HepG2 (cell line): Measurements from ENCODE around the gene ZKSCAN1. TPM values are rescaled to one million over a fixed set of nuclear protein-coding genes. Genes with fewer than 3 reads are reported as not detected.

Experiments
- ATF5 ChIP-seq: sonication (generic); formaldehyde crosslinking; IDR thresholded peaks from 2 replicates; pipeline ENCODE4 v1.4.0; 2020; ENCODE audit warnings: mild to moderate bottlenecking, low read depth, missing genetic modification reagents
- DMTF1 ChIP-seq: sonication (generic); formaldehyde crosslinking; IDR thresholded peaks from 2 replicates; pipeline ENCODE4 v1.4.0; 2020; ENCODE audit warnings: mild to moderate bottlenecking, missing genetic modification reagents
- FOXC1 ChIP-seq: sonication (generic); formaldehyde crosslinking; IDR thresholded peaks from 2 replicates; pipeline ENCODE4 v1.8.0; 2022; ENCODE audit warnings: mild to moderate bottlenecking, missing genetic modification reagents, borderline replicate concordance
- FOXO4 ChIP-seq: sonication (generic); formaldehyde crosslinking; conservative IDR thresholded peaks from 2 replicates; pipeline ENCODE4 v1.8.1; 2023; ENCODE audit warnings: missing genetic modification reagents
- HNRNPLL ChIP-seq: fragments of 200-400 bp; formaldehyde crosslinking; IDR thresholded peaks from 2 replicates; pipeline ENCODE4 v1.6.1; 2017; ENCODE audit warnings: mild to moderate bottlenecking, low read depth, low read length; ENCODE audit not compliant: poor library complexity, severe bottlenecking
- KMT2B ChIP-seq: IDR thresholded peaks from 2 replicates; pipeline ENCODE4 v1.6.1; 2016; ENCODE audit warnings: missing genetic modification reagents, missing compliant biosample characterization
- MAFF ChIP-seq: IDR thresholded peaks from 2 replicates; pipeline ENCODE4 v1.6.1; 2011; ENCODE audit warnings: low read depth, low read length, improper control_type of control experiment
- NFIB ChIP-seq: sonication (generic); formaldehyde crosslinking; IDR thresholded peaks from 2 replicates; pipeline ENCODE4 v1.9.0; 2021; ENCODE audit warnings: missing genetic modification reagents, mild to moderate bottlenecking, borderline replicate concordance
- PITX1 ChIP-seq: sonication (generic); formaldehyde crosslinking; IDR thresholded peaks from 2 replicates; pipeline ENCODE4 v1.5.1; 2020; ENCODE audit warnings: mild to moderate bottlenecking, missing genetic modification reagents
- SCMH1 ChIP-seq: sonication (generic); formaldehyde crosslinking; IDR thresholded peaks from 2 replicates; pipeline ENCODE4 v1.9.0; 2021; ENCODE audit warnings: missing genetic modification reagents, mild to moderate bottlenecking, borderline replicate concordance
- SMAD9 ChIP-seq: sonication (generic); formaldehyde crosslinking; IDR thresholded peaks from 2 replicates; pipeline ENCODE4 v1.5.1; 2020; ENCODE audit warnings: mild to moderate bottlenecking, missing genetic modification reagents
- ZBTB3 ChIP-seq: sonication (generic); formaldehyde crosslinking; IDR thresholded peaks from 2 replicates; pipeline ENCODE4 v1.4.0; 2020; ENCODE audit warnings: low read depth, mild to moderate bottlenecking, moderate library complexity, missing genetic modification reagents, borderline replicate concordance
- ZMYM4 ChIP-seq: sonication (generic); formaldehyde crosslinking; IDR thresholded peaks from 2 replicates; pipeline ENCODE4 v1.8.1; 2023; ENCODE audit warnings: mild to moderate bottlenecking, missing genetic modification reagents
- ZNF790 ChIP-seq: sonication (generic); formaldehyde crosslinking; IDR thresholded peaks from 2 replicates; pipeline ENCODE4 v1.8.0; 2022; ENCODE audit warnings: missing genetic modification reagents, mild to moderate bottlenecking, borderline replicate concordance
- ZNF878 ChIP-seq: sonication (generic); formaldehyde crosslinking; IDR thresholded peaks from 2 replicates; pipeline ENCODE4 v1.8.1; 2023; ENCODE audit warnings: mild to moderate bottlenecking, missing genetic modification reagents, moderate library complexity
- polyA plus RNA-seq, 8 experiments: library from polyadenylated mRNA; depleted of rRNA in 3 of 8; stranded (reverse) in 7 of 8; unstranded in 1 of 8; fragments of >200 nt; fragmentation: Illumina TruSeq in 4 of 8; extraction: Trizol in 4 of 8; gene quantifications; 2 replicates each; pipeline versions ENCODE4 v1.2.1 to v1.2.3, GENCODE V29; 2011 to 2016; ENCODE audit warnings: low read depth in 4 of 8, missing spikeins in 1 of 8, mixed read lengths in 1 of 8; ENCODE audit not compliant: insufficient read depth in 1 of 8
- total RNA-seq, 5 experiments: library from RNA; depleted of rRNA; stranded (reverse); fragments of >200 nt; fragmentation: Illumina TruSeq; extraction: Trizol; gene quantifications; 2 replicates each; pipeline ENCODE4 v1.2.3, GENCODE V29; 2016; ENCODE audit warnings: low read depth in 1 of 5
- TF ChIP-seq, protein P1 (sequence below): sonication (generic); formaldehyde crosslinking; IDR thresholded peaks from 2 replicates; pipeline ENCODE4 v1.4.0; 2020; ENCODE audit warnings: missing genetic modification reagents
- TF ChIP-seq, protein P2 (sequence below): sonication (generic); formaldehyde crosslinking; IDR thresholded peaks from 2 replicates; pipeline ENCODE4 v1.8.1; 2022; ENCODE audit warnings: mild to moderate bottlenecking, missing genetic modification reagents

Gene ZKSCAN1
- total and polyA plus RNA-seq, 2 of the 13 experiments (the other 11 are each of a cell fraction or from before 2014, with no cell fraction given): 46.4 to 60.6 TPM

DNA sequence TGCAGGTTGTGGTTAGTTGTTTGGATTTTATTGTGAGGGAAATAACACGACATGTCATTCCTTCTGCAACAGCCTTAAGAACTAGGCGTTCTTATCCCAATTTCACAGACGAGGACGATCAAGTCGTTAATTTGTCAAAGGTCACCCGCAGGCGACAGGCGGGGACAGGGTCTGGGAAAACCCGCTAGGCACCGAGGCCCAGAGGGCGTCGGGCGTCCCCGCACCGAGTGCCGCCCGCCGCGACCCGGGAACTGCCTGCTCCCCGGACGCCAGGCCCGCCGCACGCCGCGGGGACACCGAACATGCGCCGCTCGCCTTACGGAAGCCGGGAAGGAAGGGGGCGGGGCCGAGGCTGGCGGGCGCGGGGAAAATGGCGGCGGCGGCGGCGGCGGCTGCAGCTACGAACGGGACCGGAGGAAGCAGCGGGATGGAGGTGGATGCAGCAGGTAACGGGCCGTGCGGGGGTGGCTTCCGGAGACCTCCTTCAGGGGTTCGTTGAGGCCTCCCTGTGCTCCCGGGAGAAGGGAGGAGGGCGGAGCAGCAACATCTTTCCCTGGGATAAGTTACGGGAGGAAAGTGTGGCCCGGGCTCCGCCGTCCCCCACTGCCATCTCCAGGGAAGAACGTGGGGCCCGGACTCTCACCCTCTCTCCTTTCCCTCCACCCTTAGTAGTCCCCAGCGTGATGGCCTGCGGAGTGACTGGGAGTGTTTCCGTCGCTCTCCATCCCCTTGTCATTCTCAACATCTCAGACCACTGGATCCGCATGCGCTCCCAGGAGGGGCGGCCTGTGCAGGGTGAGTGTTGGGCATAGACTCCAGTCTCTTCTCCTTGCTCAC, 73.4 kb downstream of the ZKSCAN1 start, which contains the start of gene COPS6 (continued):
- peak; percentile 90 for TF ChIP-seq KMT2B
- peak; percentile 89; the same call in 1 of the 2 replicates for TF ChIP-seq FOXC1 (CRISPR knock-in tag)
- TF ChIP-seq SCMH1 (CRISPR knock-in tag): no peak
- TF ChIP-seq FOXO4 (CRISPR knock-in tag): peak; percentile 98; the same call in 1 of the 2 replicates
- TF ChIP-seq ATF5 (CRISPR knock-in tag): peak; percentile 87; the same call in 1 of the 2 replicates
- TF ChIP-seq PITX1 (CRISPR knock-in tag): peak; percentile 52; the same call in 1 of the 2 replicates
- TF ChIP-seq, protein P1, sequence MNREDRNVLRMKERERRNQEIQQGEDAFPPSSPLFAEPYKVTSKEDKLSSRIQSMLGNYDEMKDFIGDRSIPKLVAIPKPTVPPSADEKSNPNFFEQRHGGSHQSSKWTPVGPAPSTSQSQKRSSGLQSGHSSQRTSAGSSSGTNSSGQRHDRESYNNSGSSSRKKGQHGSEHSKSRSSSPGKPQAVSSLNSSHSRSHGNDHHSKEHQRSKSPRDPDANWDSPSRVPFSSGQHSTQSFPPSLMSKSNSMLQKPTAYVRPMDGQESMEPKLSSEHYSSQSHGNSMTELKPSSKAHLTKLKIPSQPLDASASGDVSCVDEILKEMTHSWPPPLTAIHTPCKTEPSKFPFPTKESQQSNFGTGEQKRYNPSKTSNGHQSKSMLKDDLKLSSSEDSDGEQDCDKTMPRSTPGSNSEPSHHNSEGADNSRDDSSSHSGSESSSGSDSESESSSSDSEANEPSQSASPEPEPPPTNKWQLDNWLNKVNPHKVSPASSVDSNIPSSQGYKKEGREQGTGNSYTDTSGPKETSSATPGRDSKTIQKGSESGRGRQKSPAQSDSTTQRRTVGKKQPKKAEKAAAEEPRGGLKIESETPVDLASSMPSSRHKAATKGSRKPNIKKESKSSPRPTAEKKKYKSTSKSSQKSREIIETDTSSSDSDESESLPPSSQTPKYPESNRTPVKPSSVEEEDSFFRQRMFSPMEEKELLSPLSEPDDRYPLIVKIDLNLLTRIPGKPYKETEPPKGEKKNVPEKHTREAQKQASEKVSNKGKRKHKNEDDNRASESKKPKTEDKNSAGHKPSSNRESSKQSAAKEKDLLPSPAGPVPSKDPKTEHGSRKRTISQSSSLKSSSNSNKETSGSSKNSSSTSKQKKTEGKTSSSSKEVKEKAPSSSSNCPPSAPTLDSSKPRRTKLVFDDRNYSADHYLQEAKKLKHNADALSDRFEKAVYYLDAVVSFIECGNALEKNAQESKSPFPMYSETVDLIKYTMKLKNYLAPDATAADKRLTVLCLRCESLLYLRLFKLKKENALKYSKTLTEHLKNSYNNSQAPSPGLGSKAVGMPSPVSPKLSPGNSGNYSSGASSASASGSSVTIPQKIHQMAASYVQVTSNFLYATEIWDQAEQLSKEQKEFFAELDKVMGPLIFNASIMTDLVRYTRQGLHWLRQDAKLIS (CRISPR knock-in tag): 0 out of 2 replicates have a peak, but pooled peaks have one; percentile 38
- TF ChIP-seq ZBTB3 (CRISPR knock-in tag): peak; percentile 81; the same call in 1 of the 2 replicates
- TF ChIP-seq NFIB (CRISPR knock-in tag): no peak
- TF ChIP-seq ZNF790 (CRISPR knock-in tag): peak; percentile 48; the same call in 1 of the 2 replicates
- 0 out of 2 replicates have a peak, but pooled peaks have one; percentile 73 for TF ChIP-seq DMTF1 (CRISPR knock-in tag)
- no peak for TF ChIP-seq MAFF
- TF ChIP-seq, protein P2, sequence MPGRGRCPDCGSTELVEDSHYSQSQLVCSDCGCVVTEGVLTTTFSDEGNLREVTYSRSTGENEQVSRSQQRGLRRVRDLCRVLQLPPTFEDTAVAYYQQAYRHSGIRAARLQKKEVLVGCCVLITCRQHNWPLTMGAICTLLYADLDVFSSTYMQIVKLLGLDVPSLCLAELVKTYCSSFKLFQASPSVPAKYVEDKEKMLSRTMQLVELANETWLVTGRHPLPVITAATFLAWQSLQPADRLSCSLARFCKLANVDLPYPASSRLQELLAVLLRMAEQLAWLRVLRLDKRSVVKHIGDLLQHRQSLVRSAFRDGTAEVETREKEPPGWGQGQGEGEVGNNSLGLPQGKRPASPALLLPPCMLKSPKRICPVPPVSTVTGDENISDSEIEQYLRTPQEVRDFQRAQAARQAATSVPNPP (CRISPR knock-in tag): peak; percentile 90
- peak; percentile 79 for TF ChIP-seq ZMYM4 (CRISPR knock-in tag)
- TF ChIP-seq HNRNPLL: peak; percentile 66
- no peak for TF ChIP-seq SMAD9 (CRISPR knock-in tag)
- peak; percentile 95 for TF ChIP-seq ZNF878 (CRISPR knock-in tag)
